ENCODE measurements around the gene CFD.
"Not testable (repeated sequence)": the region's sequence is repeated elsewhere in the genome, so short reads cannot be mapped to it uniquely, and the experiment has no call there.

Gene CFD

DNA sequence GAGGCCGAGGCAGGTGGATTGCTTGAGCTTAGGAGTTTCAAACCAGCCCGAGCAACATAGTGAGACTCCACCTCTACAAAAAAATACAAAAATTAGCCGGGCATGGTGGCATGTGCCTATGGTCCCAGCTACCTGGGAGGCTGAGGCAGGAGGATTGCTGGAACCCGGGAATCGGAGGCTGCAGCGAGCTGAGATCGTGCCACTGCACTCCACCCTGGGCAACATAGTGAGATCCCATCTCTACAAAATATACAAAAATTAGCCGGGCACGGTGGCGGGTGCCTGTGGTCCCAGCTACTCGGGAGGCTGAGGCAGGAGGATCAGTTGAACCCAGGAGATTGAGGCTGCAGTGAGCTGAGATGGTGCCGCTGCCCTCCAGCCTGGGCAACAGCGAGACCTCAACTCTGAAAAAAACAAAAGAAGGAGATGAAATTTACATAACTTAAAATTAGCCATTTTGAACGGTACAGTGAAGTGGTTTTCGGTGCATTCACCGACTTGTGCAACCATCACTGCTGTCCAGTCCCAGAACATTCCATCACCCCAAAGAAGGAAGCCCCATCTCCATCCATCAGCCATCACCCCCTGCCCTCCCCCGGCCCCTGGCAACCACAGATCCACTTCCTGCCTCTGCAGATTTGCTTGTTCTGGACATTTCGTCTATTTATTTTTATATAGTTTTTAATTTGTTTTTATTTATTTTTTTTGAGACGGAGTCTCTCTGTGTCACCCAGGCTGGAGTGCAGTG lies 33.4 kb upstream of the CFD start:
- DNase-seq (ENCODE audit: low read depth in 3 of 3): no peak

- no peak for DNase-seq (ENCODE audit: low read depth in 3 of 3)
Observed at GRCh38 chr19:827314-827709, 32.2 kb upstream of the CFD start.

GRCh38 chr19:827710-828321 lies 31.6 kb upstream of the CFD start, which contains the start of gene AZU1:
TSS of gene AZU1 (plus strand) at chr19:827837. CDS start at chr19:827847, 10 bp downstream.
- no peak for DNase-seq (ENCODE audit: low read depth in 3 of 3)

GRCh38 chr19:829129-829758 lies 30.2 kb upstream of the CFD start:
- DNase-seq (ENCODE audit: low read depth in 3 of 3): no peak

DNA sequence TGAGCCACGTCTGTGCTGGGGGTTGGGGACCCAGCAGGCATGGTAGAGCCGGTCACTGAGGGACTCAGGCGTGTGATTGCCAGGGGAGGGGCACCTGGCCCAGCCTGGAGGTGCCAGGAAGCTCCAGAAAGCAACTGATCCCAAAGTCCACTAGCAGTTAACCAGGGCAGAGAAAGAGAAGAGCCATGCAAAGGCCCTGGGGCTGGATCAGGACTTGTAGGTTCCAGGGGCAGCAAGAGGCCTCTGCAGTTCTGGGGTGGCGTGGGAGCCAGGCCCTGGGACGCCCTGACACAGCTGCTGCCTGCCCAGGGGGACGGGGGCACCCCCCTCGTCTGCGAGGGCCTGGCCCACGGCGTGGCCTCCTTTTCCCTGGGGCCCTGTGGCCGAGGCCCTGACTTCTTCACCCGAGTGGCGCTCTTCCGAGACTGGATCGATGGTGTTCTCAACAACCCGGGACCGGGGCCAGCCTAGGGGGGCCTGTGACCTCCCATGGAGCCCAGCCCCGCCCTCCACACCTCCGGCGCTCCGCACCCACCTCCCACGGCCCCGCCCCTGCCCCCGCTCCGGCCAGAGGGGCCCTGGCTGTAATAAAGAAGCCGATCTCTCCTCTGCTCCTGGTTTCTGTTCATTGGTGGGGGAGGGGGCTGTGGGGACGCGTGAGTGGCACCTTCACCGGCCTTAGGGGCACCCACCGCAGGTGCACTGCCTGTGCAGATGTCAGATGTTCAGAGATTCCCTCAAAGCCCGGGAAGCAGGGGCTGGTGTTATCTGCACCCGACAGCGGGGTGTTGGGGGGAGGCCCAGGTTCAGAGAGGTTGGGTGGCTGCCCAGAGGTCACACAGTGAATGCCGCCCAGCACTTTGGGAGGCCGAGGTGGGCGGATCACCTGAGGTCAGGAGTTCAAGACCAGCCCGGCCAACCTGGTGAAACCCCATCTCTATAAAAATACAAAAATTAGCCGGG lies 27.8 kb upstream of the CFD start:
- no peak for DNase-seq (ENCODE audit: low read depth in 3 of 3)

DNA sequence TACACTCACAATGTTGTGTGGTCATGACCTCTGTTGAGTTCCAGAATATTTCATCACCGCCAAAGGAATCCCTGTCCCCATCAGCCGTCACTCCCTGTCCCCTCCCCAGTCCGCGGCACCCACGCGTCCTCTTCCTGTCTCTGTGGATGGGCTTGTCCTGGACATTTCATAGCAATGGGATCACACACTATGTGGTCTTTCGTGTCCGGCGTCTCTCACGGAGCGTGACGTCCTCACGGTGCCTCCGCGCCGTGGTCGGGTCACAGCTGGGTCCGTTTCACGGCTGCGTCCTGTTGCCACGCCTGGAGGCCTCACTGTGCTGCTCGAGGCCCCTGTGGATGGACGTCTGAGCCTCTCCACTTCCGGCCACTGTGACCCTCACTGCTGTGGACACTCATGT lies 25.2 kb upstream of the CFD start:
- DNase-seq (ENCODE audit: low read depth in 3 of 3): no peak

DNA sequence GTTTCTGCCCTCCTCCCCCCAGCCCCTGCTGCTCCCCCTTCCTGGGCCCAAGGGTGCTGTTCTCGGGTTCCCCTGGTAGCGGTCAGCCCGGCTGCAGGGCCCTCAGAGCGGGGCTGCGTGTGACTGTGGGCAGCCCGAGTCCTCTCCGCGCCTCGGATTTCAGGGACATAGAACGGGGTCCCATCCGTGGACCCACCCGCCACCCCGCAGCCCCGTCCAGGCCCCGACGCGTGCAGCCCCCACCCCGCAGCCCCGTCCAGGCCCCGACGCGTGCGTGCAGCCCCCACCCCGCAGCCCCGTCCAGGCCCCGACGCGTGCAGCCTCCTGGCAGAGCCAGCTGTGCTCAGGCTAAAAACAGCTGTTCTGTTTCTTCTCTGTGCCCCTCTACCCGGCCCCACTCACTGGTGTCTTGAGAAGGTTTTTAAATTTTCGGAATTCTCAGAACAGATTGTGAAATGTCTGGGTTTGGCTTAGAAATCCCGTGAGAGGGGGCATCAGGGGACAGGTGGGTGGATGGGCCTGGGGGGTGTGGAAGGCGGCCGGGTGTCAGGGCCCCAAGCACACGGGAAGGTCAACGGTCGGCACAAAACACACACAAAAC lies 24.2 kb upstream of the CFD start:
- DNase-seq (ENCODE audit: low read depth in 3 of 3): no peak

- DNase-seq (ENCODE audit: low read depth in 3 of 3): no peak
Observed at GRCh38 chr19:840519-841206, 18.8 kb upstream of the CFD start, which contains the start of gene PRTN3. TSS of gene PRTN3 (plus strand) at chr19:840999. CDS start at chr19:841009, 10 bp downstream.

DNA sequence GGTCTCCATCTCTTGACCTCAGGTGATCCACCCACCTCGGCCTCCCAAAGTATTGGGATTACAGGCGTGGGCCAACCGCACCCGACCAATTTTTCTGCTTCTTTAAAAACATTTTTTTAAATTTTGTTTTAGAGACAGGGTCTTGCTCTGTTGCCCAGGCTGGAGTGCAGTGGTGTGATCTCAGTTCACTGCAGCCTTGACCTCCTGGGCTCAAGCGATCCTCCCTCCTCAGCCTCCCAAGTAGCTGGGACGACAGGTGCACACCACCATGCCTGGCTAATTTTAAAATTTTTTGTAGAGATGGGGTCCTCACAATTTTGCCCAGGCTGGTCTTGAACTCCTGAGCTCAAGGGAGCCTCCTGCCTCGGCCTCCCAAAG lies 16.7 kb upstream of the CFD start:
- DNase-seq (ENCODE audit: low read depth in 3 of 3): not testable (repeated sequence)

GRCh38 chr19:843180-843835 lies 16.2 kb upstream of the CFD start:
- DNase-seq (ENCODE audit: low read depth in 3 of 3): no peak

DNA sequence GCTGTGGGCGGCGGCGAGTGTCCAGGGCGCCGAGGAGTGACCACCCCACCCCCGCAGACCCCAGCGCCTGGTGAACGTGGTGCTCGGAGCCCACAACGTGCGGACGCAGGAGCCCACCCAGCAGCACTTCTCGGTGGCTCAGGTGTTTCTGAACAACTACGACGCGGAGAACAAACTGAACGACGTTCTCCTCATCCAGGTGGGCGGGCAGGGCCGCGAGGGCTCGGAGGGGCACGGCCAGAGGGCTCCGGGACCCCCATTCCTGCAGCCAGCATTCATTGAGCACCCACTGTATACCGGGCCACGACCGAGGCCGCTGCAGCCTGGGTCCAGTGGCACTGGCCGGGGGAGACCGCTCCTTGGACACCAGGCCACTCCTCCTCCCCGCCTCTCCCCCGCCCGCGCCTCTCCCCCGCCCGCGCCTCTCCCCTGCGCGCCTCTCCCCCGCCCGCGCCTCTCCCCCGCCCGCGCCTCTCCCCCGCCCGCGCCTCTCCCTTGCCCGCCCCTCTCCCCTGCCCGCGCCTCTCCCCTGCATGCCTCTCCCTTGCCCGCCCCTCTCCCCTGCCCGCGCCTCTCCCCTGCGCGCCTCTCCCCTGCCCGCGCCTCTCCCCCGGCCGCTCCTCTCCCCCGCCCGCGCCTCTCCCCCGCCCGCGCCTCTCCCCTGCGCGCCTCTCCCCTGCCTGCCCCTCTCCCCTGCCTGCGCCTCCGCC lies 15.5 kb upstream of the CFD start:
- DNase-seq (ENCODE audit: low read depth in 3 of 3): no peak

DNA sequence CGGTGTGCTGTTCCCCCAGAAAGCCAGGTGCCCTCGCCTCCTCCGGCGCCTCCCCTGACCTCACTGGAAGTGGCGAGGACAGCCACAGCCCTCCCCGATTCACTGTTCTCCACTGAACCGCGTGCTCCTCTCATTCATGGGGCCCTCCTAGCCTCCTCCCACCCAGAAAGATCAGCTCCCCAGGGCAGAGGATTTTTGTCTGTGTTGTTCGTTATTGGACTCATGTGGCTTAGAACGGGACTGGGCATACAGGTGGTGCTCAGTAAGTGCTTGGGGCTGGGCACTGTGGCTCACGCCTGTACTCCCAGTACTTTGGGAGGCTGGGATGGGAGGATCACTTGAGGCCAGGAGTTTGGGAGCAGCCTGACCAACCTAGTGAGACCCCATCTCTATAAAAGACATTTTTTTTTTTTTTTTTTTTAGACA lies 14.9 kb upstream of the CFD start:
- no peak for DNase-seq (ENCODE audit: low read depth in 3 of 3)

- no peak for DNase-seq (ENCODE audit: low read depth in 3 of 3)
Observed at GRCh38 chr19:845707-846521, 13.6 kb upstream of the CFD start.

GRCh38 chr19:848386-848921 lies 11.0 kb upstream of the CFD start:
- DNase-seq (ENCODE audit: low read depth in 3 of 3): no peak

DNA sequence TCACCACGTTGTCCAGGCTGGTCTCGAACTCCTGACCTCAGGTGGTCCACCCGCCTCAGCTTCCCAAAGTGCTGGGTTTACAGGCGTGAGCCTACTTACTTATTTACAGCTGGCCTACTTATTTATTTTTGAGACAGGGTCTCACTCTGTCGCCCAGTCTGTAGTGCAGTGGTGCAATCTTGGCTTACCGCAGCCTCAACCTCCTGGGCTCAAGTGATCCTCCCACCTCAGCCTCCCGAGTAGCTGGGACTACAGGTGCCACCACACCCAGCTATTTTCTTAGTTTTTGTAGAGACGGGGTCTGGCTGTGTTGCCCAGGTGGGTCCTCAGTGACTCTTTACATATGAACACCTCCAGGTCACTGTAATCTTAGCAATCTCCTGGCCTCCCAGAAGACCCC lies 10.3 kb upstream of the CFD start:
- not testable (repeated sequence) for DNase-seq (ENCODE audit: low read depth in 3 of 3)

DNA sequence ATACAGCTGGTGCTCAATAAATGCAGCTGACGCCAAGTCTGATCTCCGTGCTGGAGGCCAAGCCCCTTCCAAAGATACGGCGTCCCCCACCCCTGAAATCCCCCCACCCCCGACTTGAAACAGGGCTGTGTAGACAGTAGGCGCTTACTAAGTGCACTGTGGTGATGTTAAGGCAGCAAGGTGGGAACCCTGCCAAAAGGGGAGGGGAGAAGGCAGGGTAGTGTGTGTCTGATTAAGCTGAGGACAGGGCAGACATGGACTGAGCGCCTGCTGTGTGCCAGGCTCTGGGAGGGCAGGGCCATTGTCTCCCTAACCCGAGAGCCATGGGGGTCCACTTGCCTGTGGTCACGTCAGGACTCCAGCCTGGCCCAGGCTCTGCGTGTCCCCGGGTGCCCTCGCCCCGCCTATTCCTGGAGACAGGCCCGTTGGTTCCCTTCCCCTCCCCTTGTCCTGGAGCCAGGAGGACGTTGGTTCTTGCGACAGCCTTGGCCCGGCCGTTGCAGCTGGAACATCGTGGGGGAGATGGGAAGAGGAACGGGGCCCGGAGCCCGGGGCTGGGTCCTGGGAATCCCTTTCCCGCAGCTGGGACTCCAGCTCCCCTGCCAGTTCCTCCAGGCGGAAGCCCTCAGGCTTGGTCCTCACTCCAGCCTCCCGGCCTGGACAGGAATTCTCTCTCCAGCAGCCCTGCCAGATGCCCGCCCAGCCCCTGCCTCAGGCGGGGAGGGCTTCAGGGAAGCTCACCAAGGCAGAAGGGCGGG lies 9.1 kb upstream of the CFD start:
- DNase-seq (ENCODE audit: low read depth in 3 of 3): no peak

- no peak for DNase-seq (ENCODE audit: low read depth in 3 of 3)
Observed at GRCh38 chr19:850979-851335, 8.5 kb upstream of the CFD start.
